ENCODE results near the gene LAD1. TPM values are rescaled to one million over a fixed set of nuclear protein-coding genes. Genes with fewer than 3 reads are reported as not detected.

LAD1 gene
- total and polyA plus RNA-seq, 2 of the 4 experiments (the other 2 are of a cell fraction) = under 0.01 to 0.07 TPM

DNA sequence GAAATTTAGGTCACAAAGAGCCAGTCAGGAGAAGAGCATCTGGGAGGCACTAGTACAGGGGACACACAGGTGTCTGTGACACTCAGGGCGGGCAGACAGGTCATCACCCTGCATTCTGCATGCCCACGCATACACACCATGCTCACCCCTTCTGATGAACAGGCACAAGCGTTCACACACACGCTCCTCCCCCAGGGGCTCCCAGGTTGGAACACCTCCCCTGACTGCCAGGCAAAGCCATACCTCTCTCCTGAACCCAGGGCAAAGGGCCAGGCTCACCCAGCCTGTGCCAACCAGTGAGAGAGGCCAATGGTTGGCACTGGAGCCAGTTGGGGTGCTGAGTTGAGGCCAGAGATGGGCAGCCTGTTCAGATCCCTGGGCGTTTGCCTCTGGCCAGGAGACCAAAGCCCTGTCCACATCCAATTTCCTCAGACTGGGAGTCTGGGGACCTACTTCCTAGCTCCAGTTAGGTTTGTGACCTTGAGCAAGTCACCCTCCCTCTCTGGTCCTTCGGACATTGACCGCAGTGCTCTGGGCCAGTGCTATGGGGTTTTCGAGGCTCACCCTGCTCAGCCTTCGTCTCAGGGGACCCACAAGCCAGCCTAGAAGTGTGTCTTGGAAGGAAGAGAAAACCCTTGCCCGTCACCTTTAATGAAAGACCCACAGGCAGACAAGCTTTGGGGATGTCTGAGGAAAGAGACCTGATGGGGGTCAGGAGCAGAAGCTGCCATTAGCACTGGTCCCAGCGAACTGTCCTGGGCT is 5.8 kb upstream of the LAD1 start:
- intact Hi-C loops (cut with micrococcal nuclease) = loop anchor here (5.0 kb wide), 1 partner anchor 433 kb away; no protein-coding TSS in a partner anchor
- H2BK15ac ChIP-seq (ENCODE audit: low read depth, low read length) = no peak overlapping the region
- dilution Hi-C loops (cut with HindIII; ENCODE audit: low sequenced_read_pairs, unreplicated experiment) = no loop called here

More for the DNA sequence above, 5.8 kb upstream of the LAD1 start:
- TF ChIP-seq CEBPB (IDR thresholded peaks at IDR 0.05; ENCODE audit: low read depth, low read length) = no peak
- no peak for TF ChIP-seq MAZ (IDR thresholded peaks at IDR 0.05; ENCODE audit: borderline replicate concordance, low read depth, low read length)
- no peak for TF ChIP-seq NFE2L2 (IDR thresholded peaks at IDR 0.05; ENCODE audit: low read depth, low read length)
- TF ChIP-seq MXI1 (IDR thresholded peaks at IDR 0.05; ENCODE audit: borderline replicate concordance, low read depth, low read length) = no peak
- TF ChIP-seq CHD1 (IDR thresholded peaks at IDR 0.05; ENCODE audit: low read depth, low read length) = no peak
- no peak for TF ChIP-seq RFX5 (IDR thresholded peaks at IDR 0.05; ENCODE audit: low read depth, low read length)
- no peak for TF ChIP-seq FOS (IDR thresholded peaks at IDR 0.05; ENCODE audit: low read depth, low read length)
- TF ChIP-seq POLR2A (IDR thresholded peaks at IDR 0.05; ENCODE audit: low read depth, low read length) = no peak
- TF ChIP-seq RCOR1 (IDR thresholded peaks at IDR 0.05; ENCODE audit: insufficient replicate concordance, low read length) = no peak
- Histone ChIP-seq H3K14ac (replicated peaks; ENCODE audit: low read depth, low read length) (no peak overlapping the region), H3K9ac (ENCODE audit: low read depth, low read length) (no peak overlapping the region), H3K4me3 (ENCODE audit: insufficient read depth, low read depth, low read length) (no peak overlapping the region), H3K56ac (ENCODE audit: extremely low read depth, insufficient read depth, low read length) (no peak overlapping the region), H3K36me3 (ENCODE audit: control insufficient read depth, insufficient read depth, low read length) (no peaks in the 10 kb centered on the region), H4K20me1 (ENCODE audit: insufficient read depth, low read length) (no peaks in the 10 kb centered on the region), H2AK5ac (ENCODE audit: low read depth, low read length) (no peak overlapping the region), H3K18ac (ENCODE audit: low read depth, low read length) (no peak overlapping the region), H4K91ac (ENCODE audit: insufficient read depth, low read depth, low read length) (no peak overlapping the region), H2AK9ac (replicated peaks; ENCODE audit: low read depth, low read length, poor library complexity) (no peak overlapping the region), H2BK5ac (ENCODE audit: low read depth, low read length, poor library complexity, severe bottlenecking) (no peak overlapping the region), H2BK120ac (ENCODE audit: low read depth, low read length) (no peak overlapping the region), H3K4ac (ENCODE audit: low read depth, low read length) (no peak overlapping the region), H3K23ac (ENCODE audit: low read depth, low read length) (no peak overlapping the region), H3K9me3 (ENCODE audit: control insufficient read depth, insufficient read depth, low read length) (no peaks in the 10 kb centered on the region), H3K9me1 (ENCODE audit: insufficient read depth, low read length) (no peaks in the 10 kb centered on the region), H3K4me2 (ENCODE audit: low read depth, low read length) (no peak overlapping the region), H2BK20ac (ENCODE audit: low read depth, low read length) (no peak overlapping the region), H3K79me1 (ENCODE audit: low read depth in 1 of 2, low read length in 2 of 2) (no peaks in the 10 kb centered on the region), H4K8ac (ENCODE audit: low read depth in 2 of 2, low read length in 2 of 2) (no peak overlapping the region), H3K27me3 (ENCODE audit: control insufficient read depth, insufficient read depth, low read length) (peaks cover 61% of the 10 kb centered on the region), H4K5ac (ENCODE audit: low read depth, low read length) (no peak overlapping the region), H3K27ac (ENCODE audit: insufficient read depth, low read length) (no peak overlapping the region), H2AFZ (replicated peaks; ENCODE audit: low read length, poor library complexity) (no peak overlapping the region), H3K4me1 (ENCODE audit: control insufficient read depth, insufficient read depth, low read length) (no peaks in the 10 kb centered on the region)
- DNase-seq = no peak
- POLR2A ChIA-PET (ENCODE audit: unreplicated experiment) = interaction anchor here (0.5 kb wide), 1 partner anchor 57 kb away, joined by 3 read pairs; no protein-coding TSS in a partner anchor
- 73% methylated on average over 2 of the region's 11 CpGs; no CpG with 5 or more reads in 1 of the 2 experiments for WGBS, 2 experiments (ENCODE audit: extremely low coverage in 2 of 2, insufficient read length in 1 of 2)
- in situ Hi-C loops (cut with MboI; ENCODE audit: low sequenced_read_pairs) = no loop called here
- BruUV-seq (replicated peaks) = no TSS peak
- ATAC-seq (ENCODE audit: low read depth) = no peak
- CTCF ChIA-PET = no interaction called here
